Measurements from ENCODE around the gene PECR. TPM values are rescaled to one million over a fixed set of nuclear protein-coding genes. Genes with fewer than 3 reads are reported as not detected.

Gene PECR
- total RNA-seq, 1 experiment from 2014 or later, result 15.3 TPM

DNA sequence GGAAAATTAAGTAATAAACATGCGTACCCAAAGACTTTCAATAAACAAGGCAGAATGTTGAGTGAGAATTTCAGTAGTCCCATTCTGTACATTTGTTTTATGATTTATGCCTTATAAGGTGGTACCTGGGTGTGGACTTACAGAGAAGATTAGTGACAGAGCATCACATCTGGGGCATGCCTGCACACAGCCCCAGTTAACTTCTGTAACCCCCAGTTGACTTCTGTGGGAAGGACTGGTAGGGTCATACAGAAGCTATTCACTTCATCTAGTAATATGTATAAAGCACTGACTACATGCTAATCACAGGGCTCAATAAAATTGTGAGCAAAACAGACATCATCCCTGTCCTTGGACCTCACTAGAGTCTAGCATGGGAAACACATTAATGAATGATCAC, 84.4 kb downstream of the PECR start:
- H3K9me3 Mint-ChIP-seq, result peaks cover 0 to 9% of the 10 kb centered on the region in 2 experiments; a peak in 2 of 5 replicates
- no peak overlapping the region for H4K91ac ChIP-seq (ENCODE audit: insufficient read length, low read depth, low read length)
- no CpG with 5 or more reads among the region's 1 CpG for WGBS (ENCODE audit: extremely low coverage, insufficient read length, low lambda C conversion rate)
- H3K4me3 Mint-ChIP-seq, result no peak overlapping the region
- no peak overlapping the region for H2BK20ac ChIP-seq (ENCODE audit: low read depth, low read length, poor library complexity, severe bottlenecking)
- H3K4me1 ChIP-seq (ENCODE audit: insufficient read depth, low read length), result peaks cover 7% of the 10 kb centered on the region; the same call in 1 of the 2 replicates
- no peak overlapping the region for H2AK5ac ChIP-seq (ENCODE audit: insufficient read length, low read length)
- no peak overlapping the region for H3K18ac ChIP-seq (ENCODE audit: insufficient read length, low read depth, low read length)
- no peak overlapping the region for H2BK5ac ChIP-seq (ENCODE audit: insufficient read length, low read length)
- no peak overlapping the region for H3K9ac ChIP-seq (ENCODE audit: extremely low read depth, insufficient read length, low read length)
- H3K27ac ChIP-seq (ENCODE audit: insufficient read length, low read depth, low read length), result no peak overlapping the region
- H3K27me3 ChIP-seq (ENCODE audit: insufficient read depth, low read length), result no peaks in the 10 kb centered on the region
- no peak for DNase-seq
- H3K79me1 ChIP-seq (ENCODE audit: insufficient read depth, low read depth, low read length, poor library complexity, severe bottlenecking), result peaks cover 4% of the 10 kb centered on the region
- no peak overlapping the region for H3K4ac ChIP-seq (ENCODE audit: low read depth, low read length)
- no peak overlapping the region for H2BK15ac ChIP-seq (ENCODE audit: low read depth, low read length)
- no peak overlapping the region for H2BK12ac ChIP-seq (ENCODE audit: insufficient read length, low read depth, low read length)
- TF ChIP-seq, protein P1, sequence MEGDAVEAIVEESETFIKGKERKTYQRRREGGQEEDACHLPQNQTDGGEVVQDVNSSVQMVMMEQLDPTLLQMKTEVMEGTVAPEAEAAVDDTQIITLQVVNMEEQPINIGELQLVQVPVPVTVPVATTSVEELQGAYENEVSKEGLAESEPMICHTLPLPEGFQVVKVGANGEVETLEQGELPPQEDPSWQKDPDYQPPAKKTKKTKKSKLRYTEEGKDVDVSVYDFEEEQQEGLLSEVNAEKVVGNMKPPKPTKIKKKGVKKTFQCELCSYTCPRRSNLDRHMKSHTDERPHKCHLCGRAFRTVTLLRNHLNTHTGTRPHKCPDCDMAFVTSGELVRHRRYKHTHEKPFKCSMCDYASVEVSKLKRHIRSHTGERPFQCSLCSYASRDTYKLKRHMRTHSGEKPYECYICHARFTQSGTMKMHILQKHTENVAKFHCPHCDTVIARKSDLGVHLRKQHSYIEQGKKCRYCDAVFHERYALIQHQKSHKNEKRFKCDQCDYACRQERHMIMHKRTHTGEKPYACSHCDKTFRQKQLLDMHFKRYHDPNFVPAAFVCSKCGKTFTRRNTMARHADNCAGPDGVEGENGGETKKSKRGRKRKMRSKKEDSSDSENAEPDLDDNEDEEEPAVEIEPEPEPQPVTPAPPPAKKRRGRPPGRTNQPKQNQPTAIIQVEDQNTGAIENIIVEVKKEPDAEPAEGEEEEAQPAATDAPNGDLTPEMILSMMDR (conservative IDR thresholded peaks at IDR 0.05), result no peak
- H3K9me3 ChIP-seq (ENCODE audit: control insufficient read depth, low read depth, low read length), result no peaks in the 10 kb centered on the region
- no peak overlapping the region for H3K56ac ChIP-seq (ENCODE audit: insufficient read length, low read depth, low read length)
- no peak overlapping the region for H3K23ac ChIP-seq (ENCODE audit: insufficient read length, low read depth, low read length)
- H3K27me3 Mint-ChIP-seq (ENCODE audit: low read depth), result no peaks in the 10 kb centered on the region
- peaks cover 21 to 22% of the 10 kb centered on the region in 2 experiments for H3K4me1 Mint-ChIP-seq
- no peak overlapping the region for H4K5ac ChIP-seq (ENCODE audit: insufficient read length, low read depth, low read length)
- H2AFZ ChIP-seq (ENCODE audit: low read length), result no peak overlapping the region
- H2BK120ac ChIP-seq (ENCODE audit: low read depth, low read length, poor library complexity, severe bottlenecking), result no peak overlapping the region
- H3K14ac ChIP-seq (ENCODE audit: insufficient read depth, low read length), result no peak overlapping the region
- H3T11ph ChIP-seq (ENCODE audit: low read length), result no peak overlapping the region
- H3K79me2 ChIP-seq (ENCODE audit: insufficient read depth, low read length), result peaks cover 1% of the 10 kb centered on the region; the same call in 1 of the 2 replicates
- H3K36me3 Mint-ChIP-seq (ENCODE audit: insufficient read depth in 1 of 3, low read depth in 3 of 3), result peaks cover 26 to 43% (median 37%) of the 10 kb centered on the region in 3 experiments
- no peak overlapping the region for H4K8ac ChIP-seq (replicated peaks; ENCODE audit: insufficient read length, low read depth, low read length)
- no peaks in the 10 kb centered on the region for H4K20me1 ChIP-seq (ENCODE audit: control insufficient read depth, insufficient read depth, insufficient read length)
- no peak overlapping the region for H3K4me2 ChIP-seq (ENCODE audit: insufficient read depth, insufficient read length, low read length)
- H3K23me2 ChIP-seq (ENCODE audit: insufficient read length, low read depth, low read length, poor library complexity, severe bottlenecking), result no peaks in the 10 kb centered on the region
- no peak overlapping the region for H3K27ac Mint-ChIP-seq

Data from H9 (cell line).